Measurements from ENCODE around the gene STUB1. TPM values are rescaled to one million over a fixed set of nuclear protein-coding genes. Genes with fewer than 3 reads are reported as not detected.

The STUB1 gene
- total RNA-seq, 6 experiments from 2014 or later: 128 to 161 (median 141) TPM

DNA sequence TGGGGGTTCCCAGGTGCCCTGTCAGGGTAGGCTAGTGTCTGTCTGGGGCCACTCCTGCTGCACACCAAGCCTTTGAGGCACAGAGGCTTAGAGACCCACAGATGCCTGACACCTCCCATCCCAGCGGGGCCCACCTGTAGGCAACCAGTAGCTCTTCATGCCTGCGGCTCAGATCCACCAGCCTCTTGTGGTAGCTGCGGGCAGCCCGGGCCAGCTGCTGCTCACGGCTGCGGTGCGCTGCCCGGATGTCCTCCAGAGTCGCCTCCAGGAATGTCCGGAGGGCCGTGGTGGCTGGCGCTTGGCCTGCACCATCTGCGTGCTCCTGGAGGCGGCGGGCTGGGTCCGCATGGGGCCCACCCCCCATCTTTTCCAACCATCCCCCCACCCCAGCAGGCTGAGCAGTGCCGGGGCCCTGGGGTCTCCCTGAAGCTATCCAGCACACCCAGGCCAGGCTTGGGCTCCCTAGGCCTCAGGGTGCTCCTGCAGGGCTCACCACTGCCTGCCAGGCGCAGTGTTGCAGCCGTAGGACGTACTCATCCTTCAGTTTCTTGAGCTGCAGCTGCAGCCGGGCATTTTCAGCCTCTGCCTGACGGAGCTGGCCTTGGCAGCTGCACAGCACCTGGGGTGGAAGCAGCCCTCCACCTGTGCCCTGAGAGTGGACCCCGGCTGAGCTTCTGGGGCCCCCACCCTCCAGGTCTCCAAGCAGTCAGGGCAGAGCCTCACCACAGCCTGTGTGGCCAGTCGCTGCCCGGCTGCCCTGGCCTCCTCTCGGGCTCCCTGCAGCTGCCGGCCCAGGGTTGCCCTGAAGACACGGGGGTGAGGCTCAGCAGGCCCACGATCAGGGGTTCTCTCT is 44.2 kb downstream of the STUB1 start:
- no peaks in the 10 kb centered on the region for H3K36me3 Mint-ChIP-seq (ENCODE audit: low read depth)
- TF ChIP-seq, protein P1, sequence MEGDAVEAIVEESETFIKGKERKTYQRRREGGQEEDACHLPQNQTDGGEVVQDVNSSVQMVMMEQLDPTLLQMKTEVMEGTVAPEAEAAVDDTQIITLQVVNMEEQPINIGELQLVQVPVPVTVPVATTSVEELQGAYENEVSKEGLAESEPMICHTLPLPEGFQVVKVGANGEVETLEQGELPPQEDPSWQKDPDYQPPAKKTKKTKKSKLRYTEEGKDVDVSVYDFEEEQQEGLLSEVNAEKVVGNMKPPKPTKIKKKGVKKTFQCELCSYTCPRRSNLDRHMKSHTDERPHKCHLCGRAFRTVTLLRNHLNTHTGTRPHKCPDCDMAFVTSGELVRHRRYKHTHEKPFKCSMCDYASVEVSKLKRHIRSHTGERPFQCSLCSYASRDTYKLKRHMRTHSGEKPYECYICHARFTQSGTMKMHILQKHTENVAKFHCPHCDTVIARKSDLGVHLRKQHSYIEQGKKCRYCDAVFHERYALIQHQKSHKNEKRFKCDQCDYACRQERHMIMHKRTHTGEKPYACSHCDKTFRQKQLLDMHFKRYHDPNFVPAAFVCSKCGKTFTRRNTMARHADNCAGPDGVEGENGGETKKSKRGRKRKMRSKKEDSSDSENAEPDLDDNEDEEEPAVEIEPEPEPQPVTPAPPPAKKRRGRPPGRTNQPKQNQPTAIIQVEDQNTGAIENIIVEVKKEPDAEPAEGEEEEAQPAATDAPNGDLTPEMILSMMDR (IDR thresholded peaks at IDR 0.05): no peak
- H3K4me3 Mint-ChIP-seq: no peak overlapping the region
- H3K4me1 Mint-ChIP-seq (ENCODE audit: low read depth): peaks cover 10% of the 10 kb centered on the region
- no peak overlapping the region for H3K27ac Mint-ChIP-seq
- DNase-seq: no peak
- peaks cover 13% of the 10 kb centered on the region for H3K27me3 Mint-ChIP-seq (ENCODE audit: insufficient read depth)
- no peaks in the 10 kb centered on the region for H3K9me3 Mint-ChIP-seq

DNA sequence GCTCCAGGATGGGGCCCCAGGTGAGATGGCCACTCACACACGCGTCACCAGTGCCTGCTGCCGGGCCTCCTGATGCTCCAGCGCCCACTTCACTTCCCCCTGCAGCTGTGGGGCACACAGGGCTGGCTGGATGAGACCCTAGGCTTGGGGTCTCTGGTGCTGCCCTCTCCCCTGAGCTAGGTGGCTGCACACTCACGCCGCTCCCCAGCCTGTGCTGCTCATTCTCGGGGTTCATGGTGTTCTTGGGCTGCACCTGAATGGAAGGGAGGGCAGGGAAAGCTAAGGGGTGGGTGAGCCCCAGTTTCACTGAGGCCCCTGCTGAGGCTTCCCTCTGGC is 44.8 kb downstream of the STUB1 start:
- Mint-ChIP-seq H3K9me3 (no peaks in the 10 kb centered on the region), H3K27ac (no peak overlapping the region), H3K4me1 (ENCODE audit: low read depth) (peaks cover 4% of the 10 kb centered on the region; the same call in 1 of the 2 replicates), H3K27me3 (ENCODE audit: insufficient read depth) (peaks cover 12% of the 10 kb centered on the region), H3K4me3 (no peak overlapping the region), H3K36me3 (ENCODE audit: low read depth) (no peaks in the 10 kb centered on the region)
- DNase-seq: no peak
- TF ChIP-seq, protein P1 (IDR thresholded peaks at IDR 0.05): no peak

DNA sequence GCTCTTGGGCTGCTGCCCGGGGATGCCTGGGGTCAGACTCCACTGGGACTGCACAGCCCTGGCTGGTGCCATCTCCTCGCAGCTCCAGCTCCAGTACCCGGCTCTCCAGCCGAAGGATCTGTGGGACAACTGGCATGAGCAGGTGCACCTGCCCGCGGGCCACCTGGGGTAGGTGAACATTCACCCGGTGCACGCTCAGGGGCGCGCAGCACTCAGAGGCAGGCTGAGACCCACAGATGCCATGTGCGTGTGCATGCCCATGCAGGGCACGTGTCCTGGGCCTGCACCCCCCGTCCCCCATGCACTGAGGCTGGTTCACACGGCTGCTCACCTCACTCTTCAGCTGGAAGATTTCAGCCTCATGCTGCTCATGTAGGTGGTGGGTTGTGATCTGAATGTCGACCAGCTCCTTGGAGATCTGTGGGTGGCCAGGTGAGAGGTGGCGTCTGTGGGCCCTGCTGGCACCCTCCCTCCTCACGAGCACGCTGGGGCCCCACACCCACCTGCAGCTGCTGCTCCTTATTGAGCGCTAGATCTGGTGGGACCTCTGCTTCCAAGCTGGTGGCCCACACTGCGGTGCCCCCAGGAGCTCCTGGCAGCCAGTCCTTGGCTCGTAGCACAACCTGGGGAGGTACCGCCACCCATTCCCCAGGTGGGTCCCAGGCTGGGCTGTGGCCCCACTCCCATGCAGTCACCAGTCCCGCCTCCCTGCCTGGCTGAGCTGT is 45.4 kb downstream of the STUB1 start:
- no peaks in the 10 kb centered on the region for H3K9me3 Mint-ChIP-seq
- TF ChIP-seq, protein P1 (IDR thresholded peaks at IDR 0.05): no peak
- no peak overlapping the region for H3K4me3 Mint-ChIP-seq
- DNase-seq: no peak
- H3K4me1 Mint-ChIP-seq (ENCODE audit: low read depth): no peaks in the 10 kb centered on the region
- no peaks in the 10 kb centered on the region for H3K36me3 Mint-ChIP-seq (ENCODE audit: low read depth)
- no peak overlapping the region for H3K27ac Mint-ChIP-seq
- H3K27me3 Mint-ChIP-seq (ENCODE audit: insufficient read depth): peaks cover 7% of the 10 kb centered on the region

DNA sequence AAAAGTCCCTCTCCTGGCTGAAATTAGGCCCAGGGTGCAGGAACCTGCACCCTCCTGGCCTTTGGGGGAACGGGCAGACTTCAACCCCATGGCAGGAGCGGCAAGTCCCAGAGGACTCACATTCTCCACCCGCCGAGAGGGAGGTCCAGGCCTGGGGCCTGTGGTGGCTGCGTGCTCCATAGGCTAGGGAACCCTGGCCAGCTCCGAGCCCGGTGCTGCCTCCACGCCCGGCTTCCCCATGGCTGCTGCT is 45.9 kb downstream of the STUB1 start:
- TF ChIP-seq, protein P1 (IDR thresholded peaks at IDR 0.05): no peak
- H3K36me3 Mint-ChIP-seq (ENCODE audit: low read depth): no peaks in the 10 kb centered on the region
- H3K27me3 Mint-ChIP-seq (ENCODE audit: insufficient read depth): peaks cover 7% of the 10 kb centered on the region
- H3K9me3 Mint-ChIP-seq: no peaks in the 10 kb centered on the region
- H3K27ac Mint-ChIP-seq: no peak overlapping the region
- no peaks in the 10 kb centered on the region for H3K4me1 Mint-ChIP-seq (ENCODE audit: low read depth)
- no peak for DNase-seq
- H3K4me3 Mint-ChIP-seq: no peak overlapping the region

DNA sequence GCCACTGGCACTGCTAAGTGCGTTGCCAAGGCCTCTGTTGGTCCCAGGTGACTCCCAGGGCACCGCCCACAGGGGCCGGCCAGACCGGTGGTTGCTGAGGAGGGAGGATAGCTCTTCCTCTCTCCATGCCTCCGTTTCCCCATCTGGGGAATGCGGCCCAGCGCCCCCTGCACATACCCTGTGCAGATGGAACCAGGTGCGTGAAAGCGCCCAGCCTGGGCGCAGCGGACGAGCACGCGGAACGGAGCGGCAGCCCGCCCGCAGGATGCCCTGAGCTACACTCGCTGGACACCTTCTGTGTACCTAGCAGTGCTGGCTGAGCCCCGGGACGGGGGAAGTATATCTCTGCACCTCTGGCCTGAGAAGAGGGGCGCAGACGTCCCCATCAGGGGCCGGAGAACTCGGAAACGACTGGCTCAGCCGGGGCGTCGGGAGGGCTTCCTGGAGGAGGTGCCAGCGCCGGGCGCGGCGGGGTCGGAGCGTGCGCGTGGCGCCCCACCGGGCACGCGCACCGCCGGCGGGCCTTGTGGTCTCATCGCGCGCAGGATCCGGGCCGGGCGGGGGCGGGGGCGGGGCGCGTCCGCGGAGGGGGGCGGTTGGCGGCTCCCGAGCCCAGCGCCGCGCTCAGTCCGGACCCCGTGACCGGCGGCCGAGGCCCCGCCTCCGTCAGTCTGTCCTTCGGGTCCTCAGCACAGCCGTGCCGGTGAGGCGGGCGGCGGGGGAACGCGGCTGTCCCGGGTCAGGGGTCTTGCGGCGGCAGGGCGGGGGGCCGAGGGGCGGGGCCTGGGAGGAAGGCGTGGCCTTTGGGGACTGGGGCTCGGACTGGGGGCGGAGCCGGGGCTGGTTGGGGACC is 46.5 kb downstream of the STUB1 start, which contains the start of the genes CCDC78 and HAGHL:
Gene CCDC78, minus strand, starts transcription at position 6 of the 853 bp plus-strand sequence. CDS start 76 bp downstream, outside the sequence.
Gene HAGHL, plus strand, starts transcription at position 669 of the 853 bp plus-strand sequence. CDS start 404 bp downstream, outside the sequence.
- Mint-ChIP-seq H3K27me3 (ENCODE audit: insufficient read depth) (peaks cover 7% of the 10 kb centered on the region), H3K27ac (no peak within 1 kb of the TSS), H3K36me3 (ENCODE audit: low read depth) (no peaks in the 10 kb centered on the region), H3K4me1 (ENCODE audit: low read depth) (no peaks in the 10 kb centered on the region), H3K9me3 (no peaks in the 10 kb centered on the region), H3K4me3 (peak within 1 kb of the TSS; percentile 65)
- TF ChIP-seq, protein P1 (IDR thresholded peaks at IDR 0.05): no peak
- DNase-seq: no peak

All from HFFc6 (cell line).